ENCODE data around the gene MOB3C.

Gene MOB3C

GRCh38 chr1:46637444-46638083 lies 21.0 kb upstream of the MOB3C start:
- DNase-seq (ENCODE audit: low spot score) = no peak

GRCh38 chr1:46635205-46635604 lies 18.6 kb upstream of the MOB3C start:
- DNase-seq (ENCODE audit: low spot score) = no peak

GRCh38 chr1:46630719-46631118 lies 14.1 kb upstream of the MOB3C start:
- no peak for DNase-seq (ENCODE audit: low spot score)

GRCh38 chr1:46623743-46624644 lies 7.4 kb upstream of the MOB3C start:
- DNase-seq (ENCODE audit: low spot score) = no peak

GRCh38 chr1:46622344-46622743 lies 5.7 kb upstream of the MOB3C start:
- peak; percentile 63 for DNase-seq (ENCODE audit: low spot score)

GRCh38 chr1:46621930-46622329 lies 5.3 kb upstream of the MOB3C start:
- no peak for DNase-seq (ENCODE audit: low spot score)

GRCh38 chr1:46619656-46620258 lies 3.1 kb upstream of the MOB3C start:
- no peak for DNase-seq (ENCODE audit: low spot score)

GRCh38 chr1:46618754-46619415 lies 2.3 kb upstream of the MOB3C start:
- no peak for DNase-seq (ENCODE audit: low spot score)

- no peak for DNase-seq (ENCODE audit: low spot score)
Measured at GRCh38 chr1:46617833-46618232, 1.2 kb upstream of the MOB3C start.

- DNase-seq (ENCODE audit: low spot score) = no peak
Measured at GRCh38 chr1:46617108-46617800, 643 bp upstream of the MOB3C start.

GRCh38 chr1:46615735-46616134 lies 876 bp downstream of the MOB3C start:
- no peak for DNase-seq (ENCODE audit: low spot score)

- no peak for DNase-seq (ENCODE audit: low spot score)
Measured at GRCh38 chr1:46615088-46615487, 1.5 kb downstream of the MOB3C start.

GRCh38 chr1:46614604-46614984 lies 2.0 kb downstream of the MOB3C start:
- DNase-seq (ENCODE audit: low spot score) = no peak

GRCh38 chr1:46613661-46614603 lies 2.7 kb downstream of the MOB3C start:
- DNase-seq (ENCODE audit: low spot score) = peak; percentile 91

GRCh38 chr1:46612937-46613660 lies 3.5 kb downstream of the MOB3C start:
- no peak for DNase-seq (ENCODE audit: low spot score)

- DNase-seq (ENCODE audit: low spot score) = no peak
Measured at GRCh38 chr1:46611691-46612221, 4.9 kb downstream of the MOB3C start.

GRCh38 chr1:46607345-46608130 lies 9.1 kb downstream of the MOB3C start:
- no peak for DNase-seq (ENCODE audit: low spot score)

GRCh38 chr1:46606255-46606965 lies 10.2 kb downstream of the MOB3C start:
- no peak for DNase-seq (ENCODE audit: low spot score)

Data from GM03348 (cell line).